NCI-H446 (cell line): ENCODE results near the gene ARHGAP26.

Experiments
- DNase-seq, 2 experiments: peaks; one replicate each; lab custom pipeline; 2025; lab: John Stamatoyannopoulos, UW

ARHGAP26 gene

GRCh38 chr5:143041461-143041860 is 271.3 kb downstream of the ARHGAP26 start:
- DNase-seq = no peak

GRCh38 chr5:143041972-143042770 is 272.0 kb downstream of the ARHGAP26 start:
- no peak for DNase-seq

- no peak for DNase-seq
Observed at GRCh38 chr5:143044265-143044664, 274.1 kb downstream of the ARHGAP26 start.

- no peak for DNase-seq
Observed at GRCh38 chr5:143045062-143045461, 274.9 kb downstream of the ARHGAP26 start.

- no peak for DNase-seq
Observed at GRCh38 chr5:143046314-143046713, 276.1 kb downstream of the ARHGAP26 start.

GRCh38 chr5:143047091-143047490 is 276.9 kb downstream of the ARHGAP26 start:
- no peak for DNase-seq

- DNase-seq = no peak
Observed at GRCh38 chr5:143050183-143050582, 280.0 kb downstream of the ARHGAP26 start.

- DNase-seq = peak; percentile 46 to 71
Observed at GRCh38 chr5:143051244-143052058, 281.3 kb downstream of the ARHGAP26 start.

GRCh38 chr5:143052967-143053682 is 282.9 kb downstream of the ARHGAP26 start:
- no peak for DNase-seq

- DNase-seq = no peak
Observed at GRCh38 chr5:143053780-143054179, 283.6 kb downstream of the ARHGAP26 start.

GRCh38 chr5:143054480-143054941 is 284.3 kb downstream of the ARHGAP26 start:
- no peak for DNase-seq

GRCh38 chr5:143055596-143056338 is 285.6 kb downstream of the ARHGAP26 start:
- DNase-seq = no peak

GRCh38 chr5:143056339-143056704 is 286.1 kb downstream of the ARHGAP26 start:
- no peak for DNase-seq

- no peak for DNase-seq
Observed at GRCh38 chr5:143056792-143057579, 286.8 kb downstream of the ARHGAP26 start.

- no peak for DNase-seq
Observed at GRCh38 chr5:143057580-143057999, 287.4 kb downstream of the ARHGAP26 start.

GRCh38 chr5:143059355-143059754 is 289.2 kb downstream of the ARHGAP26 start:
- DNase-seq = no peak

GRCh38 chr5:143059976-143060765 is 290.0 kb downstream of the ARHGAP26 start:
- DNase-seq = no peak

- no peak for DNase-seq
Observed at GRCh38 chr5:143061161-143061945, 291.2 kb downstream of the ARHGAP26 start.

GRCh38 chr5:143062379-143062778 is 292.2 kb downstream of the ARHGAP26 start:
- no peak for DNase-seq
